HS-27A (cell line): Measurements from ENCODE around the gene PEX11A.

Source experiments
- DNase-seq: peaks from one replicate; pipeline ENCODE4 v3.0.0-alpha.2; 2012; ENCODE audit warnings: low read depth, missing footprints

The PEX11A gene

GRCh38 chr15:89675606-89676005 is 14.9 kb downstream of the PEX11A start:
- no peak for DNase-seq

- DNase-seq: no peak
These were observed 16.0 kb downstream of the PEX11A start for GRCh38 chr15:89674526-89674925.

DNA sequence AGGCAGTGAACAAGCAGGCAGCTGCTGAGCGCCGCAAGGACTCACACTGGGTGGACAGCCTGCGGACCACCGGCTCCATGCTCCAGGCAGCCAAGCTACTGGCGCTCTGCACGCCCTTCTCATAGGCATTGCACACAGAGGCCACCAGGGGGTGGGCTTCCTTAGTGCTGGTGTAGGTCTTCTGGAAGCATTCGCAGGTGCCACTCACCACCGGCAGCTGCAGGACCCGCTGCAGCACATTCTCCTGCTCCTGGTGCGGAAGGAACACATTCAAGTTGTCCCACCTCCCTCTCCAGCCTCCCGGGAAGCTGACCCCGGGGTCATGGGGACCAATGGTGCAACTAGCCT is 17.4 kb downstream of the PEX11A start:
- no peak for DNase-seq

GRCh38 chr15:89672221-89673164 is 18.1 kb downstream of the PEX11A start:
- DNase-seq: no peak

GRCh38 chr15:89671687-89672086 is 18.9 kb downstream of the PEX11A start:
- DNase-seq: no peak

DNA sequence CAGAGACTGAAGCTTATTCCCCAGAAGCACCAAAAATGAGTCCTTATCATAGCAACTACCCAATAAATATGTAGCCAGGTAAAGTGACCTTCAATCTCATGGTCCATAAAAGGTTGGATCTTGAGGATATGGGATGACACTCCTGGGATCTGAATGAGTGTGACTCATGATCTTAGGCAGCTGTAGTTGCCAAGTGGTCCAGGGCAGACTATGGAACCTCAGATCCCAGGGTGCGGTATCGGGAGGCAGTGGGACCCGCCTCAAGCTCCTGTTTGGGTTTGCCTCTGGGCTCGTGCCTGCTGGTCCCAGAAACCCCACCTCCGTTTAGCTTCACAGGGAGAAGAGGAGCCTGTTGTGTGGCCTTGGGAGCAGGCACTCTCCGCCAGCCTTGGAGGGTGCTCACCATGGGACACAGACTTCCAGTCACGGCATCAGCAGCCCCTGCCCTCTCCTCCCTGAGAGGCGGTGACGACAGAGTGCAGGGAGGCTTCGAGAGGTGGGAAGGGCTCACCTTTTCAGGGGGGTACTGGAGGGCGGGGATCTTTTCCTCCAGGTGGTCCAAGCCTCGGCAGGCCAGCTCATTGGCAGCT is 19.5 kb downstream of the PEX11A start:
- DNase-seq: no peak

DNA sequence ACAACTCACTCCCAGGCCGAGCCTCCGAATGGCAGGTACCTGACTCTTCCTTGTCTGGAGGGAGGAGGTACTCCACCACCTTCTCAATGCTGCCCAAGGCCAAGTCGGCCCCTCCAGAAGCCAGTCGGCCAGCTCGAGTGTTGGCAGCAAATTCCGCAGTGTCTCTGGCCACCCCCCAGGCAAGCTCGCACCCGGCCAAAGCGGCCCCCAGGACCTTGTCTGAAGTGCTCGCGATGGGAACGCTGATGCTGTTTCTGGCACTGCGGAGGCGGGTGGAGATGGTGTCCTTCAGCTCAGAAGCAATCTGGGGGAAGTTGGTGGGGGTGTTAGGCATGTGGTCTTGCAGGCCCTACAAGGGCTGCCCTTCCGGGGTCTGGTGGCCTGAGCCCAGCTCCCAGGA is 20.6 kb downstream of the PEX11A start:
- no peak for DNase-seq

DNA sequence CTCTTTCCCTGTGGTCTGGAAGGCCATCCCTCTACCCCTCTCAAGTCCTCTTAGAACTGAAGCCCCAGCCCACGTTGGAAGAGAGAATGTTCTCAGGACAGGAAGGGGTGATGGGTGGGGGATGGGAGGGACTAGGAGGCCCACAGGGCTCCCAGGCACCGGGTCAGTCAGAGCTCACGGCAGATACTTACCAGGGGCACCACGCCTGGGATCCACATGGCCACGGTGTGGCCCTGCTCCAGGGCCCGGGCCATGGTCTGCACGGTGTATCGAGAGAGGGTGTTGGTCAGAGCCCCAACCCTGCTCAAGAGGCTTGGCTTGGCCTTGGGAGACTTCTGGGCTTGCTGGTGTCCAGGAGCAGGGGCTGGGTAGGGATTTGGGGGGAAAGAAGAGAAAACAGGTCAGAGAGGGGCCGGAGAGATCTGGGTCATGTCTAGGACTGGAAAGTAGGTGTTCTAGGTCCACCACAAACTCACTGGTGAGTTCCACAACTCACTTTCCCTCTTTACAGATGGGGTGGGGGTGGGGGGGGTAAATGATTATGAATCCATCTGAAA is 21.2 kb downstream of the PEX11A start:
- DNase-seq: no peak

DNA sequence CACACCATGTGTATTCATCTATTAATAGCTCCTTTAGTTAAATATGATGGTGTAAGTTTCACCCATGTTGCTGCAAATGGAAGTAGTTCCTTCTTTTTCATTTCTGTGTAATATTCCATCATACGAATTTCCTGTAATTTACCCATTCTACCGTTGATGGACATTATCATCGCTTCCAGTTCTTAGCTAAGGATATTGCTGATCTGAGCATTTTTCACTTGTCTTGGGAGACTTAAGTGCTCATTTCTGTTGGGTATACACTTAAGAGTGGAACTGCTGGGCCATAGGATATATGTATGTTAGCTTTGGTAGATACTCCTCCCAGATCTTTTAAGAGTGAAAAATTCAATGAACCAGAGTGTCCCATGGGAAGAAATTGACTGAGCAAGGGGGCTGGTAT is 22.4 kb downstream of the PEX11A start:
- DNase-seq: no peak

GRCh38 chr15:89667706-89667960 is 22.9 kb downstream of the PEX11A start:
- no peak for DNase-seq

GRCh38 chr15:89666858-89667705 is 23.5 kb downstream of the PEX11A start:
- no peak for DNase-seq

- DNase-seq: no peak
These were observed 24.2 kb downstream of the PEX11A start for GRCh38 chr15:89666184-89666857.

- no peak for DNase-seq
These were observed 24.9 kb downstream of the PEX11A start for GRCh38 chr15:89665449-89666181.

GRCh38 chr15:89664441-89665350 is 25.9 kb downstream of the PEX11A start:
- DNase-seq: no peak

DNA sequence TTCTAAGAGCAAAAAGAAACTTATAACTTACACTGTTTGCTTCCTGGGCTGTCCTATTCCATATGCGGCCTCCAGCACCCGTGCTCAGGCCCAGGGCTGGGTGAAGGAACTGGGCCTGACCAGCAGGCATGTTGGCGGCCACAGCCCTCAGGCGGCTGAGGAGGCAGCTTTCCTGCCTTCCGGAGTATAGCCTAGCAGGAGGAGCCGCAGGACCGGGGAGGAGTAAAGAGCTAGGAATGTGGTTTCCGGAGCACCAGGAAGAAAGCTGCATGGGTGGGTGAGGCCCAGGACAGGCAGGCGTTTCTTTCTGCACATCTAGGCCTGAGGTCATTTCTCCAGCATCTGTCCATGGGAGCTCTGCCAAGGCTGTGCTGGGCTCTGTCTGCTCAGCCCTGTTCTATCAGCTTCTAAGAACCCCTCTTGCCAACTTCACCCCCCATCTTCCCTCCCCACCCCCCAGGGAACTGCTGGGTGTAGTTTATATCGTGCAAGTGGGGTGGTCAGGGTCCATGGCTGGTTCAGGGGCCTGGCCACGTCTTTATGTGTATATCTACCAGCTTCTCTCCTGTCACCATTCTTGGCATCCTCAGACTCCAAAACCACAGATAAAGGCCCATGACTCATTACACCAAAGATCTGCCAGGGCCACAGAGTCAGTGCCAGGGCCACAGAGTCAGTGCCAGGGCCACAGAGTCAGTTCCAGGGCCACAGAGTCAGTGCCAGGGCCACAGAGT is 27.5 kb downstream of the PEX11A start:
- DNase-seq: peak; percentile 91

DNA sequence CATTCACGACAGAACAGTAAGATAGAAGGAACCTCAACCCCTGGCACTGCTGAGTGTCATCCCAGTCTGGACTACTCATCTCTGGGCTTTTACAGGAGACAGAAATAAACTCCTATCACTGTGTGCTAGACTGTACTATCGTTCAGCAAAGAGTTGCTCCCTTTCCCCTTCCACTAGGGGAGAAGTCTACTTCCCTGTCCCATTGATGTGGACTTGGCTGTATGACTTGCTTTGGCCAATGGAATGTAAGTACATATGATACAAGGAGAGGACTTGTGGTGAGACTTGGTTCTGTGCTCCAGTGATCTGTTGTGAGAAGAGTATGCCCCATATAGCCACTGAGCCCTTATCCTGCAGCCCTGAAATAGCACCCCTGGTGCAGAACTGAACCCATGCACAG is 30.0 kb downstream of the PEX11A start:
- no peak for DNase-seq

DNA sequence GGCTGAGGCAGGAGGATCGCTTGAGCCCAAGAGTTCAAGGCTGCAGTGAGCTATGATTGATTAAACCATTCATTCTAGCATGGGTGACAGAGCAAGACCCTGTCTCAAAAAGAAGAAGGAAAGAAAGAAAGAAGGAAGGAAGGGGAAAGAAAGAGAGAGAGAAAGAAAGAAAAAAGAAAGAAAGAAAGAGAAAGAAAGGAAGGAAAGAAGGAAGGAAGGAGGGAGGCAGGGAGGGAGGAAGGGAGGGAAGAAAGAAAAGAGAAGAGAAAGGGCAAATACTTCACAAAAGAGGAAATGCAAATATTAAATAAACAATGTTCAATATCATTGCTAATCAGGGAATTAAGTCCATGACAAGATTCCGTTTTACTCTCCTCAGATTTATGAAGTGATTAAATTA is 31.3 kb downstream of the PEX11A start:
- DNase-seq: no peak

- no peak for DNase-seq
These were observed 32.8 kb downstream of the PEX11A start for GRCh38 chr15:89657686-89658200.

DNA sequence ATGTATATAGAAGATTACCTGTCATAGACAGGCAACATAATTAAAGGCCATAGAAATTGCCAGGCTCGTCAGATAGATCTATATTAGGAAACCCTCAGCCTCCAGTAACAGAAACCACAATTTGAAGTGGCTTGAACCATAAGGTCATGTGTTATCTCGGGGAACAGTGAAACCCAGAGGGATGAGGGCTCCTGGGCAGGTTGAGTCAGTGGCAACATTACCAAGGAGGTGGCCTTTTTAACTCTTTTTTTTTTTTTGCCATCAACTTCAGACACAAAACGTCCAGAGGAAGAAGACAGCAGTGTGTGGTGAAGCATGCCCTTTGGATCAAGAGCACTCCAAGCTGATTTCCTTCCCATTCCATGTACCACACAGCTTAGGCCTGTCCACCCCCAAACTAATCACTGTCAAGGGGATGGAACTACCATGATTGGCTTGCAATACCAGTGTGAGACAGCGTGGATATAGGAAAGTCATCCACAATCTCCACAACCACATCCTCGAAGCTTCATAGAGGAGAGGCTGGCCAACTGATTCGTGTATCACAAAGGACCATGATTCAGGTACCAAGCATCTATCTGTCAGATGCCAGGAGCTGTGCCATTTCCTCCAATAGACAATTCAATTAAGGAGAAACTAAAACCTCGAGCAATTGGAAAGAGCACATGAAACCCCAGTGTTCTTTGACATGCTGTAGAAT is 34.3 kb downstream of the PEX11A start:
- DNase-seq: no peak
